NCI-H146 (cell line): ENCODE data around the gene NOD1.

Source experiments
- DNase-seq: peaks from one replicate; lab custom pipeline; 2025; lab: John Stamatoyannopoulos, UW

The NOD1 gene

GRCh38 chr7:30448461-30449189 lies 30.0 kb downstream of the NOD1 start:
- DNase-seq: no peak

DNA sequence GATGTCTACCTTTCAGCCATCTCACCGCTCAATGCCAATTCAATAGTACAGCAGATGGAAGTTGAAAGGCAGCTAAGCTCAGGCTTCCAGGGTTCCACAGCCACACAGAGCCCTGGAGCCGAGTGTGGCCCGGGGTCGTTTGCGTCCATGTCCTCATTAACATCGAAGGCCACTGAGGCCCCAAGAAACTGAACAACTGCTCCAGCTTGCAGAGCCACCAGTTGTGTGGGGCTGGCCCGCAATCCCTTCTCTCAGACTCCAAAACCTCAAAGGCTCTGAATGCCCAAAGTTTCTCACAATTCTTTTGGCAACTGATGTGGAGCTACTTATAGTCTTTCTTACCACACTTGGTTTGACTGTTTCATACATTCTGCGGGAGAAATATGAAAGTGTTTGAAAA lies 31.1 kb downstream of the NOD1 start:
- DNase-seq: no peak

- DNase-seq: no peak
Observed at GRCh38 chr7:30446266-30446665, 32.3 kb downstream of the NOD1 start.

DNA sequence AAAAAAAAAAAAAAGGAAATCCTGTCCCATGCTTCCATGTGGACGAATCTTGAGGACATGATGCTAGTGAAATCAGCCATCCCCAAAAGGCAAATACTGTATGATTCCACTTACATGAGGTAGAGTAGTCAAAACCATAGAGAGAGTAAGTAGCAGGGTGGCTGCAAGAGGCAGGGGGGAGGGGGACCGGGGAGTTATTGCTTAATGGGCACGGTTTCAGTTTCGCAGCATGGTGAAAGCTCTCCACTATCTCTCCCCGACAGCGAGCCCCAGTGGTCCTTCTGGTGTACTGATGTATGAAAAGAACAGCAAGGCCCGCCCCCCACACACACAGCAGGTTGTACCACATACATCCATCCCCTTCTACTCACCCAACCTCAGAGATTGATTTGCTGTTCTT lies 32.8 kb downstream of the NOD1 start:
- no peak for DNase-seq

DNA sequence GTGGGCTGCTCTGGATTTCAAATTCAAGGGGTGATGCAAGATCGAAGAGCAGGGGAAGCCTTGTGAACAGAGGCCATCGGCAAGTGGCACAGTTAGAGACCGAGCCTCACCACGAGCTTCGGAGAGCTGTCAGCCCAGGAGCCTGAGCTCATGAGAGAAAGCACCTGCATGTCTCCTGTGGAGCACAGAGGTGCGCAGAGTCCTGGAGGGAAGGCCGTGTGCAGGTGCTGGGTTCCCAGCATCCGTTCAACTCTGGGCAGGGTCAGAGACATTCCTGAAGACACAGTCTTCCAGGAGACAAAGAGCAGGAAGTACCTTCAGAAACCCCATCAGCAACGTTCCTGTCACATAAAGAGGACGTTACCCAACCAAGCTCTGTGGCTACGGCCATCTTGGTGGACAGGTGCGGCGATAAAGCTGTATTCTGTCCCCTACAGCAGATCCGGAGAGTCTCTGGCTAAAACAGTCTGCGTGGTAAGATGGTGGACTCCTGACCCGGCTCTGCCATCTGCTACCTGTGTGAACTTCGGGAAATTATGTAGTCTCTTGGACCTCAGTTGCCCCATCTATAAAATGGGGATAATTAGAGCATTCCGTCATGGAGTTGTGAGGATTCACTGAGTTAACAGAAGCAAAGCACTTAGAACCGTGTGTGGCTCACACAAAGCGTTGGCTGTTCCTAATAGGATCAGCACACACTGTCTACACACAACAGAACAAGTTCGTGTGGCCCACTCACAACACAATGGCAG lies 40.6 kb downstream of the NOD1 start:
- no peak for DNase-seq

GRCh38 chr7:30436518-30436917 lies 42.1 kb downstream of the NOD1 start:
- DNase-seq: no peak

GRCh38 chr7:30436046-30436445 lies 42.5 kb downstream of the NOD1 start:
- DNase-seq: no peak

DNA sequence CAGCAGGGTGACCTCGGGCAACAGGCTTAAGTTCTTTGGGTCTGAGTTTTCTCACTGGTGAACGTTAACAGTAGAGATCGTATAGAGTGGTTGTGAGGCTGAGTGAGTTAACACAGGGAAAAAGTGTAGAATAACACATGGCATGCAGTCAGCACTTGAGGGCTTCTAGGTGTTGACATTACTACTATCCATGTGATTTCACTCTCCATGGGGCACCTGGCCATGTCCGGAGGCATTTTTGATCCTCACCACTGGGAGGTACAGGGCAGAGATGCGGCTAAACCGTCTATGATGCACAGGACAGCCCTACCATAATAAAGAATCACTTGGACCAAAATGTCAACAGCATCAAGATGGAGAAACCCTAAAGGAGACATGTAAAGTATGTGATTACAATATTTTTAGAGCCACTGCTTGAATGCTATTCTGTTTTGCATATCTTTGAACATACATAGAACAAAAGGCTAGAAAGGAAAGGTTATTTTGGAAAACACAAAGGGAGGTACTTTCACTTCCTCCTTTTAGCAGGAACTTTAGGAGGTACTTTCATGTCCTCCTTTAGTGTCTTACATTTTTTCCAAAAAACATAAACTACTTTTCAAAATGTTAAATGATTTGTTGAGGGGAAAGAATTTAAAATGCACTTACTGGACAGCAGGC lies 44.3 kb downstream of the NOD1 start:
- DNase-seq: no peak

GRCh38 chr7:30433506-30433905 lies 45.1 kb downstream of the NOD1 start:
- no peak for DNase-seq

- DNase-seq: no peak
Observed at GRCh38 chr7:30433082-30433481, 45.5 kb downstream of the NOD1 start.

DNA sequence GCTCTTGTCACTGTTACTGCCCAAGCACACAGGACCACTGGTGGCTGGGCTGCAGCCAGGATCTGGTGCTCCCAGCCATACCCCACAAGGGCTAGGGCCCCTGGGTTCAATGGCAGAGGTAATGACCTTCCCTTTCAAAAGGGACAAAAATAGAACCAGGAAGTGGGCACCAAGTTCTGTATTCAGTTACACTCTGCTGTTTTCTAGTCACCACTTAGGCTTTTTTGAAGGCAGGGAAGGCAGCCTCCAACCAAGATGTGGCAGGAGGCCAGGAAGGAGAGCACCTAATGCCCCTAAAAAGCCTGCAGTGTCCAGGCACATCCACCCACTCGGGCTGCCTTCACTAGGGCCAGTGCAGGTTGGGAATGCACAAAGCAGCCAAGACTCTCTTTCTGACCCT lies 47.8 kb downstream of the NOD1 start:
- no peak for DNase-seq

DNA sequence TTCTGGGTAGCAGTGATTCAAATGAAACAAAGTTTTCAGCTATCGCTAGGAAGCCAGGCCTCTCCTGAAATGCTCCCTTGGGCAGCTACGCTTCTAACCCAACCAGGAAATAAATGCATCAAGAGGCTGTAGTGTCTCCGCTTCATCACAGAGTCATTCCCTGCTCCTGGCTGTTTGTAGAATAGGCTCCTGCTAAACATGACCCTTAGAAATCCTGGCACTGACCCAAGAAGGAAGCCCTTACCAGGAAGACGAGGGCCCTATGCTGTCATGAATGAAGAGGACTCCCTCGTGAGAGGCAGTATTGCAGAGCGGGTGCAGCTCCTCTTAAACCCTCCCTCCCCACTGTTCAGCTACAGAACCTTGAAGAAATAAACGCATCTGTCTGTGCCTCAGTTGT lies 48.3 kb downstream of the NOD1 start:
- no peak for DNase-seq

- DNase-seq: no peak
Observed at GRCh38 chr7:30429156-30429530, 49.4 kb downstream of the NOD1 start.

DNA sequence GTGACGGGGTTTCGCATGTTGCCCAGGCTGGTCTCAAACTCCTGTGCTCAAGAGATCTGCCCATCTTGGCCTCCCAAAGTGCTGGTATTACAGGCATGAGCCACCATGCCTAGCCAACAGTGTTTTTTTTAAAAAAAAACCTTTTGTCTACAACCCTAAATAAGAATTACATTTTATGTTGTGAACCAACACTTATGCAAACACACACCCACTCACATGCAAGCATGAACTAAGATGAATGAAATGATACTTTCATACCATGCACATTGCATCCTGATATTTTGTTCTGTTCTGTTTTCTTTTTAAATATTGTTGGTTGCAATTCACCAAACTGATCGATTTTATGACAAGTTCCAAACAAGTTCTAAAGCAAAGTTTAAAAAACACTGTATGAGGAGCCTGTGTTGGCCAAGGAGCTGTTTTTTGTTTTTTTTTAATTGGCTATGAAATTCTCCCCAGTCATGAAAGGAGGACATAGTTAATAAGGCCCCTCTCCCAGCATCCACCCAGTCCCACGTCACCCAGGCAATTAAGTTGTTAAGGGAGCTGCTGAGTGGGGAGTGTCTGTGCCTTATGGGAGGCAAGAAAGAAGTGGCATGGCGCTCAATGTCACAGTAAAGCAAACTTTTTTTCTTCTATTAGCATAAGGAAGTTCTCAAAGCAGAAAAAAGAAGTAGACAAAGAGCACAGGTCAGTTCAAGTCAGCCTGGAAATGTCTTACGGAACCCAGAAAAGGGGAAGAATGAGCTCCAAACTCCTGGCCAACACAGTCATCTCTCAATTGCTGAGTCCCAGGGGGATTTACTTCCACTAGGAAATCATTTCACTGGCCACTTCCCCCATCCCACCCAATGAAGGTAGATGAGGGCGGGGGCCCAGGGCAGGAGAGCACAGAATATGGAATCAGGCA lies 50.1 kb downstream of the NOD1 start:
- DNase-seq: no peak

DNA sequence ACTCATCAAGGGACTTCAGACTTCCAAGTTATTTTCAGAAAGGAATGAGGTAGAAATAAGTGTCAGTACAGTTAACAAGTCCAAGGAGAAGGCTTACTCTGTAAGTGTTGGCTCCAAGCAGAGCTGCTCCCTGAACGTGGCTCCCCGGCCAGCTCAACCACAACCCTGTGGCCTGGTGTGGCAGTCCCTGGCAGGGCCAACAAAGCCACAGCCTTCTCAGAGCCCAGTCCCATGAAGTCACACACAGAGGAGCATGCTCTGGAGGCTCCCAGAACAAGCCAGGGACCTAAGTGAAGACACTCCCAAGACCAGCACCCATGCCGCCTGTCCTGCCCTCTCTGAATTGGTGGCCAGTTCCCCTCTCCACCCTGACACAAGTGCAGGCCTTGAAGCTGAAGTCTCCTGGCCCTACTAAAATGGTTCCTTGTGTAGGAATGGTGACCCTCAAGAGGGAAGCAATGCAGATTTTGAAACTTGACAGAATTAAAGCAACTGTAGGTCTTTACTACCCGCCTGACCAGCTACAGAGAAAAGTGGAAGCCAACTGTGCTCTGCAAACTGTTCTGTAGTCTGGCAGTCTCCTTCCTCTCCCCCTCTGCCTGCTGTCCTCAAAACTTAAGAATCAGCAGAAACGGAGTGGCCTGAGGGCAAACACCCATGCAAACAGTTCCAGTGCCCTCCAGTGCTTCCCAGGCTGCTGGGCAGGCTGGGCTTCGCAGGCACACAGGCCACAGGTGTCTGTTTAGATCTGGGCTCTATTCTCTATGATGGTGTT lies 51.1 kb downstream of the NOD1 start:
- DNase-seq: no peak

DNA sequence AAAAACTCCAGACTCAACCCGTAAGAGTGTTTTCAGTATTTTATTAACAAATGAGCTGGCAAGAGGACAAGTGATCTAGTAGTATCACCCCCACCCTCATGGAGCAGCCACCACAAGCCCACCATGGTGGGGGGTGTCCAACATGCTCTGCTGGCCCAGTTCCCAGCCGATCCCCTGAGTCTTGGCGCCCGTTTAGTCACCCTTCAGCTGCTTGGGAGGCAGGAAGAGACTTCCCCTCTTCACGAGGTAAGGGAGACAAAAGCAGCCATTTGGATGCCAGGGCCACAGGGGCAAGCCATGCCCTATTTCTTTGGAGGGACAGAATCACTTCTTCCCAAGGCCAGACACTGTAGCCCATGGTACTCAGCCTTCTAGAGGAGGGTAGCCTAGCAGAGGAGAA lies 54.1 kb downstream of the NOD1 start:
- no peak for DNase-seq

DNA sequence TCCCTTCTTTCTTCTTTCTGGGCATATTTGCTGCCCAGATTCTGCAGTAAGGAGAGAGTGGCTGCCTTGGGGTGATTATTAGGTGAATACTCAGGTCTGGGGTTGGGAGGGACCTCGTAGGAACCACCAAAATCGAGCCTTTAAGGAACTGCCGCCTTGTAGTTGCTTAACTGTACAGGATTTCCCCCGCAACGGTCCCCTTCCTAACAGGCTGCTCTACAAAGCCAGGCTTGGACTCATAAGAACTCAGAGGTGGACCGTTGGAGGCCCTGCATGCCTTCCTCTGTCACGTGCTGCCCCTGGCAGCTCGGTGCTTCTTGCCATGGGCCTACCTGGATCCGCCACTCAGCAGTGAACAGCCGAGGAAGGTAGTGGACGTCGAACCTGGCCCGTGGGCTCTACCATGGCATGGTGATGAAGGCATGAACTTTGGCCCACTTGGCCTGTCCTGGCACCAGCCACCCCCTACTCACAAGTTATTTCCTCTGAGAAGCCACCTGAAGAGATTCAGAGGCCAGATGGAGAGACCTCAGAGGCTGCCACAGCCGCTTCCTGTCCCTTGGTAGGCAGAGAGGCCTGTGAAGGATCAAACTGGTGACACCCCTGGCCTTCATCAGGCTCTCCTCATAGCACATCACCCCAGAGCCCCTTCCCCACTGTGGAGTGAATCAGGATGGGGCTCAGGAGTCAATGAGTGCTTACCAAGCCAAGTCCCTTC lies 54.6 kb downstream of the NOD1 start:
- DNase-seq: no peak

DNA sequence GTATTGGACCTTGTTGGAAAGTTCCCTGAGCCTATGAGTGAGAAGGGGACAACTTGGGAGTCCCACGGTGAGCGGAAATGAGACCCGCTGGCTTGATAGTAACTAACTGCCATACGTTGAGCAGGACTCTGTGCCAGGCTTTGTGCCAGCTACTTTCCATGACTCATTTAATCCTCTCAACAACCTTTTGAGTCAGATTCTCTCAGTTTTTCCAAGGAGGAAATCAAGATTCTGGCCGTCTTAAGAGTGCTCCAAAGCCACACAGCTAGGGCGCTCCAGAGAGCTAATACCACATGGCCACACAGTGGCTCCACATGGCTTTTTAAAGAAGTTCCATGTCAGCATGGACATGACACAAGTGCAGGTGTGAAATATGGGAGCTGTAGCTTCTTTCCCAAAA lies 55.7 kb downstream of the NOD1 start:
- no peak for DNase-seq

- no peak for DNase-seq
Observed at GRCh38 chr7:30421647-30422196, 56.9 kb downstream of the NOD1 start.

DNA sequence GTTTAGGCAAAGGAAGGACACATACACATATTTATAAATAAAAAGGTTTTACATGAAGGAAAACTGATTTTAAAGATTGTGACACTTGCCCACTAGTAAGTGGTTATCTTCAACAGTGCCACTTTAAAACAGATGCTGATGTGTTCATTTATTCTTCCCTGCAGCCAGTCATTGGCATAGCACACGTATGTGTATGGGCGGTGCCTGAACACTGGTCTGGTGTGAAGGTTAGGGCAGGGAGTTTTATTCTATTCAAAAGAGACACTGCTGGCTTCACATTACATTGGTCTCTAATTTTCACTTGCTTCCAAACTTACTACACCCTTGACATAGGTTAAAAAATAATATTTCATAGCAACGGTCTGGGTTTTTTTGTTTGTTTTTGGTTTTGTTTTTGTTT lies 57.9 kb downstream of the NOD1 start:
- DNase-seq: no peak
